Activated CD4-positive, CD25-positive, alpha-beta regulatory T cell treated with anti-CD3 and anti-CD28 coated beads, Interleukin-2, amount 50 U/mL, for 16 hours (primary cell): ENCODE results near the gene CYP2R1.
"Not testable (repeated sequence)": the region's sequence is repeated elsewhere in the genome, so short reads cannot be mapped to it uniquely, and the experiment has no call there.

Experiments
- DNase-seq: peaks from one replicate; pipeline ENCODE4 v3.0.0-alpha.2; 2020; ENCODE audit warnings: low read depth, low spot score

The CYP2R1 gene

GRCh38 chr11:14892577-14892976, 546 bp upstream of the CYP2R1 start:
- no peak for DNase-seq

- DNase-seq, result peak; percentile 71
These were observed 642 bp downstream of the CYP2R1 start for GRCh38 chr11:14891143-14892035.

GRCh38 chr11:14886513-14886912, 5.5 kb downstream of the CYP2R1 start:
- no peak for DNase-seq

GRCh38 chr11:14884667-14885273, 7.3 kb downstream of the CYP2R1 start:
- DNase-seq, result no peak

GRCh38 chr11:14883683-14884082, 8.3 kb downstream of the CYP2R1 start:
- DNase-seq, result not testable (repeated sequence)

- no peak for DNase-seq
These were observed 9.8 kb downstream of the CYP2R1 start for GRCh38 chr11:14882196-14882595.

- DNase-seq, result no peak
These were observed 10.3 kb downstream of the CYP2R1 start for GRCh38 chr11:14881576-14882193.

GRCh38 chr11:14875163-14875562, 16.9 kb downstream of the CYP2R1 start:
- DNase-seq, result no peak

GRCh38 chr11:14873632-14874031, 18.4 kb downstream of the CYP2R1 start:
- DNase-seq, result no peak

GRCh38 chr11:14872032-14872431, 20.0 kb downstream of the CYP2R1 start:
- DNase-seq, result no peak

GRCh38 chr11:14863775-14864174, 28.3 kb downstream of the CYP2R1 start:
- DNase-seq, result not testable (repeated sequence)

GRCh38 chr11:14861680-14862079, 30.4 kb downstream of the CYP2R1 start:
- DNase-seq, result no peak

GRCh38 chr11:14860511-14860910, 31.5 kb downstream of the CYP2R1 start:
- no peak for DNase-seq

- no peak for DNase-seq
These were observed 33.6 kb downstream of the CYP2R1 start for GRCh38 chr11:14858404-14858803.

- DNase-seq, result no peak
These were observed 34.4 kb downstream of the CYP2R1 start for GRCh38 chr11:14857621-14858020.

- no peak for DNase-seq
These were observed 36.1 kb downstream of the CYP2R1 start for GRCh38 chr11:14855890-14856289.

- DNase-seq, result no peak
These were observed 38.0 kb downstream of the CYP2R1 start for GRCh38 chr11:14854057-14854456.

- no peak for DNase-seq
These were observed 39.4 kb downstream of the CYP2R1 start for GRCh38 chr11:14852571-14853177.

- no peak for DNase-seq
These were observed 50.0 kb downstream of the CYP2R1 start for GRCh38 chr11:14842002-14842401.

- no peak for DNase-seq
These were observed 56.2 kb downstream of the CYP2R1 start for GRCh38 chr11:14835496-14836492.
